ENCODE data around the gene PHF23. TPM values are rescaled to one million over a fixed set of nuclear protein-coding genes. Genes with fewer than 3 reads are reported as not detected.

PHF23 gene
- total RNA-seq, 2 experiments from 2014 or later, result 45.9 to 53.1 TPM

GRCh38 chr17:7203391-7203790, 35.9 kb downstream of the PHF23 start:
- no peak overlapping the region for H3K27ac Mint-ChIP-seq
- CTCF ChIA-PET, result interaction anchor here (1.1 kb wide), 1 partner anchor 16 kb away, joined by 3 read pairs; the partner anchor contains the start of gene DLG4
- peaks cover 32% of the 10 kb centered on the region for H3K4me1 Mint-ChIP-seq
- POLR2A ChIA-PET, result no interaction called here
- DNase-seq, result no peak
- peaks cover under 1% of the 10 kb centered on the region for H3K27me3 Mint-ChIP-seq
- no peaks in the 10 kb centered on the region for H3K36me3 Mint-ChIP-seq (ENCODE audit: low read depth)
- no peaks in the 10 kb centered on the region for H3K9me3 Mint-ChIP-seq
- H3K4me3 Mint-ChIP-seq, result no peak overlapping the region

- H3K27me3 Mint-ChIP-seq, result no peaks in the 10 kb centered on the region
- POLR2A ChIA-PET, result no interaction called here
- CTCF ChIA-PET, result interaction anchor here (0.6 to 1.5 kb wide), 2 partner anchors 18 to 19 kb away, joined by 4 to 5 read pairs; no protein-coding TSS in a partner anchor
- no peaks in the 10 kb centered on the region for H3K4me1 Mint-ChIP-seq
- no peaks in the 10 kb centered on the region for H3K9me3 Mint-ChIP-seq
- H3K4me3 Mint-ChIP-seq, result no peak overlapping the region
- DNase-seq, result no peak
- H3K36me3 Mint-ChIP-seq (ENCODE audit: low read depth), result no peaks in the 10 kb centered on the region
- no peak overlapping the region for H3K27ac Mint-ChIP-seq
Observed at GRCh38 chr17:7196651-7197401, 42.4 kb downstream of the PHF23 start.

GRCh38 chr17:7195971-7196370, 43.3 kb downstream of the PHF23 start:
- ChIA-PET CTCF (interaction anchor here (1.5 kb wide), 1 partner anchor 18 kb away, joined by 4 read pairs; no protein-coding TSS in a partner anchor), POLR2A (no interaction called here)
- no peak overlapping the region for H3K4me3 Mint-ChIP-seq
- no peaks in the 10 kb centered on the region for H3K27me3 Mint-ChIP-seq
- H3K9me3 Mint-ChIP-seq, result no peaks in the 10 kb centered on the region
- no peak overlapping the region for H3K27ac Mint-ChIP-seq
- H3K36me3 Mint-ChIP-seq (ENCODE audit: low read depth), result no peaks in the 10 kb centered on the region
- H3K4me1 Mint-ChIP-seq, result no peaks in the 10 kb centered on the region
- no peak for DNase-seq

GRCh38 chr17:7192271-7192937, 46.9 kb downstream of the PHF23 start:
- no peak for DNase-seq
- CTCF ChIA-PET, result no interaction called here
- POLR2A ChIA-PET, result no interaction called here
- Mint-ChIP-seq H3K27me3 (peaks cover 1% of the 10 kb centered on the region), H3K27ac (no peak overlapping the region), H3K4me1 (no peaks in the 10 kb centered on the region), H3K36me3 (ENCODE audit: low read depth) (no peaks in the 10 kb centered on the region), H3K9me3 (no peaks in the 10 kb centered on the region), H3K4me3 (no peak overlapping the region)

- peak; percentile 34 for DNase-seq
- Mint-ChIP-seq H3K4me1 (peaks cover under 1% of the 10 kb centered on the region), H3K36me3 (ENCODE audit: low read depth) (no peaks in the 10 kb centered on the region), H3K27me3 (peaks cover 1% of the 10 kb centered on the region), H3K27ac (no peak overlapping the region), H3K9me3 (no peaks in the 10 kb centered on the region), H3K4me3 (no peak overlapping the region)
- ChIA-PET POLR2A (no interaction called here), CTCF (no interaction called here)
Observed at GRCh38 chr17:7191571-7192270, 47.5 kb downstream of the PHF23 start.

GRCh38 chr17:7191069-7191468, 48.2 kb downstream of the PHF23 start:
- peaks cover 5% of the 10 kb centered on the region for H3K4me1 Mint-ChIP-seq
- H3K36me3 Mint-ChIP-seq (ENCODE audit: low read depth), result no peaks in the 10 kb centered on the region
- CTCF ChIA-PET, result interaction anchor here (0.7 kb wide), 1 partner anchor 77 kb away, joined by 3 read pairs; no protein-coding TSS in a partner anchor
- H3K4me3 Mint-ChIP-seq, result no peak overlapping the region
- peaks cover 1% of the 10 kb centered on the region for H3K27me3 Mint-ChIP-seq
- H3K9me3 Mint-ChIP-seq, result no peaks in the 10 kb centered on the region
- POLR2A ChIA-PET, result no interaction called here
- H3K27ac Mint-ChIP-seq, result no peak overlapping the region
- no peak for DNase-seq

GRCh38 chr17:7190276-7190917, 48.9 kb downstream of the PHF23 start:
- ChIA-PET POLR2A (no interaction called here), CTCF (interaction anchor here (0.7 to 2.0 kb wide), 2 partner anchors 13 to 77 kb away, joined by 3 to 9 read pairs; no protein-coding TSS in a partner anchor)
- Mint-ChIP-seq H3K36me3 (ENCODE audit: low read depth) (no peaks in the 10 kb centered on the region), H3K9me3 (no peaks in the 10 kb centered on the region), H3K4me3 (no peak overlapping the region), H3K27ac (no peak overlapping the region), H3K27me3 (peaks cover 1% of the 10 kb centered on the region), H3K4me1 (peaks cover 5% of the 10 kb centered on the region)
- DNase-seq, result no peak

GRCh38 chr17:7186241-7186640, 53.0 kb downstream of the PHF23 start:
- Mint-ChIP-seq H3K4me3 (no peak overlapping the region), H3K27me3 (peaks cover 1% of the 10 kb centered on the region), H3K36me3 (ENCODE audit: low read depth) (no peaks in the 10 kb centered on the region), H3K4me1 (peaks cover 5% of the 10 kb centered on the region), H3K9me3 (no peaks in the 10 kb centered on the region), H3K27ac (no peak overlapping the region)
- ChIA-PET POLR2A (interaction anchor here (1.3 kb wide), 1 partner anchor 150 kb away, joined by 3 read pairs; the partner anchor contains the start of gene SLC16A13), CTCF (interaction anchor here (0.8 to 1.1 kb wide), 3 partner anchors 9 to 141 kb away, joined by 3 to 8 read pairs (median 4); partner anchors contain the start of genes ACADVL and DLG4)
- no peak for DNase-seq

Other genes starting within 250 kb of the PHF23 start
- gene ALOX12, start 243.4 kb downstream of the PHF23 start, total RNA-seq, result not detected
- 100 to 1,000 TPM; 187 to 194 TPM for gene RNASEK, start 226.8 kb downstream of the PHF23 start, total RNA-seq
- under 1 TPM; 0.80 to 0.88 TPM for gene BCL6B, start 216.4 kb downstream of the PHF23 start, total RNA-seq
- gene SLC16A13, start 203.4 kb downstream of the PHF23 start, total RNA-seq, result 10 to 100 TPM; 26.8 to 28.9 TPM
- under 1 TPM; 0.35 to 0.73 TPM for gene SLC16A11, start 195.4 kb downstream of the PHF23 start, total RNA-seq
- gene CLEC10A, start 159.2 kb downstream of the PHF23 start, total RNA-seq, result not detected
- gene ASGR2, start 124.6 kb downstream of the PHF23 start, total RNA-seq, result not detected
- gene ASGR1, start 60.1 kb downstream of the PHF23 start, total RNA-seq, result under 1 TPM; 0.60 to 0.73 TPM
- 1 to 10 TPM; 5.2 to 5.3 TPM for gene DLG4, start 19.6 kb downstream of the PHF23 start, total RNA-seq
- gene ACADVL, start 19.5 kb downstream of the PHF23 start, total RNA-seq, result 100 to 1,000 TPM; 364 to 370 TPM
- gene DVL2, start 4.9 kb downstream of the PHF23 start, total RNA-seq, result 10 to 100 TPM; 47.2 to 49.1 TPM
- gene GABARAP, start 3.0 kb upstream of the PHF23 start, total RNA-seq, result 100 to 1,000 TPM; 303 to 313 TPM
- gene CTDNEP1, start 12.3 kb upstream of the PHF23 start, total RNA-seq, result 100 to 1,000 TPM; 170 to 175 TPM
- 10 to 100 TPM; 40.4 to 42.1 TPM for gene ELP5, start 12.8 kb upstream of the PHF23 start, total RNA-seq
- under 1 TPM; 0.15 to 0.80 TPM for gene CLDN7, start 23.0 kb upstream of the PHF23 start, total RNA-seq
- not detected for gene SLC2A4, start 42.3 kb upstream of the PHF23 start, total RNA-seq
- gene YBX2, start 55.2 kb upstream of the PHF23 start, total RNA-seq, result 1 to 10 TPM; 1.5 to 1.6 TPM
- gene EIF5A, start 68.2 kb upstream of the PHF23 start, total RNA-seq, result 100 to 1,000 TPM; 419 to 420 TPM
- gene GPS2, start 75.9 kb upstream of the PHF23 start, total RNA-seq, result 10 to 100 TPM; 69.8 to 74.7 TPM
- gene NEURL4, start 89.9 kb upstream of the PHF23 start, total RNA-seq, result 10 to 100 TPM; 28.4 to 31.2 TPM
- gene ACAP1, start 97.1 kb upstream of the PHF23 start, total RNA-seq, result 100 to 1,000 TPM; 682 to 709 TPM
- 1 to 10 TPM; 5.8 to 5.9 TPM for gene KCTD11, start 112.7 kb upstream of the PHF23 start, total RNA-seq
- not detected for gene TMEM95, start 115.7 kb upstream of the PHF23 start, total RNA-seq
- under 1 TPM; 0.25 to 0.86 TPM for gene TNK1, start 141.6 kb upstream of the PHF23 start, total RNA-seq
- gene PLSCR3, start 155.1 kb upstream of the PHF23 start, total RNA-seq, result 100 to 1,000 TPM; 149 to 156 TPM
- gene TMEM256, start 164.6 kb upstream of the PHF23 start, total RNA-seq, result 10 to 100 TPM; 73.2 to 77.0 TPM
- gene NLGN2, start 168.4 kb upstream of the PHF23 start, total RNA-seq, result 1 to 10 TPM; 3.2 to 3.7 TPM
- gene SPEM1, start 180.9 kb upstream of the PHF23 start, total RNA-seq, result not detected
- not detected for gene SPEM2, start 186.2 kb upstream of the PHF23 start, total RNA-seq
- gene SPEM3, start 189.4 kb upstream of the PHF23 start, total RNA-seq, result not detected
- gene TMEM102, start 196.0 kb upstream of the PHF23 start, total RNA-seq, result 10 to 100 TPM; 18.0 TPM
- gene FGF11, start 200.1 kb upstream of the PHF23 start, total RNA-seq, result 10 to 100 TPM in 1 of 2 experiments, 1 to 10 TPM in 1; 8.9 to 10.8 TPM
- 10 to 100 TPM; 13.0 to 14.6 TPM for gene CHRNB1, start 205.6 kb upstream of the PHF23 start, total RNA-seq
- 10 to 100 TPM; 27.4 to 27.9 TPM for gene ZBTB4, start 240.2 kb upstream of the PHF23 start, total RNA-seq
- gene SLC35G6, start 242.0 kb upstream of the PHF23 start, total RNA-seq, result not detected
- gene POLR2A, start 244.9 kb upstream of the PHF23 start, total RNA-seq, result 100 to 1,000 TPM; 169 to 172 TPM

Measured in activated CD4-positive, alpha-beta memory T cell treated with anti-CD3 and anti-CD28 coated beads, Interleukin-2, amount 10 ng/mL, durations not matched to agents 7 days and 5 days (primary cell).